ENCODE measurements around the gene PDE7B. TPM values are rescaled to one million over a fixed set of nuclear protein-coding genes. Genes with fewer than 3 reads are reported as not detected.

PDE7B gene
- total and polyA plus RNA-seq, 5 experiments from 2014 or later = 0.12 to 0.49 (median 0.39) TPM

DNA sequence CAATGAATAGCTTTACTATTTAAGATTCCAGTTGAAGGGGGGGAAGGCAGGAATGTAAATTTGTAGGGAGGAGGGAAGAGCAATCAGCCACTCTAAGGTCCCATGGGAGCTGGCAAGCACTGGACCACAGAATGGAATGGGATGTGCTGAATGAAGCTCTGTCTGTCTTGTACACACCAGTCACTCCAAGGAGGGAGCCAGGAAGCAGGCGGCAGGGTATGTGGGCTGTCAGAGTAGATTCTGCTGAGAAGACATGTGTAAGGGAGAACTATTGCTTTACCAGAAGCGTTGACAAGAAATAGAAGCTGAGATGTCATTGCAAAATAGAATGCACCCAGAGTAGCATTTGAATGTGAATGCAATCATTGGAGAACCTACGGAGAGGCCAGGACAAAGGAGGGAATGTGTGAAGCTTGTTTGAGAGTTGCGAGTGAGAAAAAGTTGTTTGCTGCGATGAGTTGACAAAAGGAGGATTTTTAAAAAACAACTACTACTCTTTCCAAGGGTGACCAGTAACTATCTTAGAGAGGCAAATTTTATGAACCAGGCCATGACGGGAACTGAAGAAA, 25.2 kb upstream of the PDE7B start:
- Mint-ChIP-seq H3K36me3 (peaks cover 0 to 2% (median 0%) of the 10 kb centered on the region in 3 donors), H3K9me3 (no peaks in the 10 kb centered on the region), H3K27me3 (no peaks in the 10 kb centered on the region), H3K4me1 (peaks cover 0 to 2% (median 0%) of the 10 kb centered on the region in 4 donors), H3K4me3 (no peak overlapping the region), H3K27ac (peak overlapping the region in 1 of 10 donors; percentile 10)
- ATAC-seq (no peak), DNase-seq (no peak)
- POLR2A ChIA-PET = no interaction called here

DNA sequence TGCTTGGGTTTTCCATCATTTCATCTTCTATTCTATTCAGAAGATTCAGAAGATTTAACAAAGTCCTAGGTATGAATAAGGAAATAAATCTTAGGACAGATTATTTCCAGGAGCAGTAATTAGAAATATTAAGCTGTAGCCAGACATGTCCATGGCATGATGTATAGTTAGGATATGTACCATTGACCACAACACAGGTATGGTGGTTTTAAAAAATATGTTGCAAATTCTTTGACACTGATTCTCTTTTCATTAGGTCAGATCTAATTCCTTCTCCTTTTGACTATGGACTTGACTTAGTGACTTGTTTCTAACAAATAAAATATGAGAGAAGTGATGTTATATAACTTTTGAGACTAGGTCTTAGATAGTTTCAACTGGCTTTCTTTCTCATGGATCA, 23.5 kb upstream of the PDE7B start:
- Mint-ChIP-seq H3K27me3 (no peaks in the 10 kb centered on the region), H3K9me3 (no peaks in the 10 kb centered on the region), H3K27ac (no peak overlapping the region), H3K36me3 (peaks cover 0 to 2% (median 0%) of the 10 kb centered on the region in 3 donors), H3K4me1 (peaks cover 0 to 2% (median 0%) of the 10 kb centered on the region in 4 donors), H3K4me3 (no peak overlapping the region)
- POLR2A ChIA-PET = no interaction called here
- no peak for DNase-seq
- ATAC-seq = no peak

DNA sequence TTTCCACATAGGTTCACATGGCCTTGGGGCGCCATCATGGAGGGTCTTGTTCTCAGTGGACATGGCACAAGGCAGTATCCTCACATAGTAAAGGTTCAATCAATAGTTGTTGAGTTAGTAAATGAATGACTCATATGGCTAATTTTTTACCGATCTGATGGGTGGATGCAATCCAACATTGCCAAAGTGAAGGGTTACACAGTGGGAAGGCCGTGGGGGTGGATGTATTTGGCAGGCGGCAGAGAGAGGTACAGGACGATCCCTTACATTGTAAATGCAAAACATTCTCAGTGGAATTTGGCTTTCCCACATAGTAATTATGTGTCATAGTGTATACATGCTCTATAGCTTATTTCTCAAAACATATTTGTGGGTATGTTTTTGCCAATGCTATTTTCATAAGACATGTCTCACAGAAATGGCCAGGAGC, 21.0 kb upstream of the PDE7B start:
- no peak overlapping the region for H3K27ac Mint-ChIP-seq
- peaks cover 0 to 3% (median 0%) of the 10 kb centered on the region in 4 donors for H3K4me1 Mint-ChIP-seq
- peaks cover 0 to 9% (median 2%) of the 10 kb centered on the region in 5 donors for H3K27me3 Mint-ChIP-seq
- POLR2A ChIA-PET = no interaction called here
- H3K4me3 Mint-ChIP-seq = no peak overlapping the region
- H3K9me3 Mint-ChIP-seq = no peaks in the 10 kb centered on the region
- ATAC-seq (no peak), DNase-seq (no peak)
- peaks cover 0 to 2% (median 0%) of the 10 kb centered on the region in 3 donors for H3K36me3 Mint-ChIP-seq

DNA sequence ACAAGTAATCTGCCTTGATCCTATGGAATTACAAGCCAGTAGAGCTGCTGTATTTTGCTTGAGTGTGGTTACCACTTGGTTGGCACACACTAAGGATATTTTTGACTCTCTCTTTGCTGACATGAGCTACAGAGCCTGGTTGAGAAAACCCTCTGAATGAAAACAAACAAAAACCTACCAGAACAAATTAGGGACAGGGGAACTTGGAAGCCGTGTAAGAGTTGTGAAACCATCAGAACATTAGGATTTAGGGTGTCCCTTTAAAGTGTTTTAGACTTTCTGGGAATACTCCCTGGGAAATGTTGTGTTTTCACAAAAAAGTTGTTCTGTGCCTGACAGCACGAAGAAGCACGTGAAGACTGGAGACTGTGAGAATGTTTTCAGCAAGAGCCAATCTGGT, 20.5 kb upstream of the PDE7B start:
- H3K36me3 Mint-ChIP-seq = peaks cover 0 to under 1% (median 0%) of the 10 kb centered on the region in 3 donors
- POLR2A ChIA-PET = no interaction called here
- ATAC-seq = no peak

DNA sequence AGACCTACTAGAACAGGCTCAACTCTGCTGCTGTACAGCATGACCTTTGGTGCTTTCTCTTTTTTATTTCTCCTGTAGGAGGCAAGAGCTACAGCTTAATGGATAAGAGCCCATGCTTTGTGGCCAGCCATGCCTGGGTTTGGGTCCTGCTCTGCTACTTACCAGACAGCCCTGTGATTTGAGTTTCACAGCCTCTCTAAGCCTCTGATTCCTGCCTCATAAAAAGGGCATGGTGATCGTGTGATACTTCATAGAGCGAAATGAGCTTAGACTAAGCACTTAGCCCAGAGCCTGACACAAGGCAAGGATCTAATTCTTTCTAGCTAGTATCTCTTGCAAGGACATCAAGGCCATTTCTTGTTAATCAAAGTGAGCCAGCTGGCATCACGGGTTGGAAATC, 19.3 kb upstream of the PDE7B start:
- DNase-seq (no peak), ATAC-seq (no peak)
- H3K27ac Mint-ChIP-seq = no peak overlapping the region
- no peaks in the 10 kb centered on the region for H3K9me3 Mint-ChIP-seq
- POLR2A ChIA-PET = interaction anchor here (0.9 kb wide), 1 partner anchor 458 kb away, joined by 3 read pairs; the partner anchor contains the start of gene BCLAF1
- no peaks in the 10 kb centered on the region for H3K36me3 Mint-ChIP-seq
- H3K27me3 Mint-ChIP-seq = peaks cover 0 to 9% (median 2%) of the 10 kb centered on the region in 5 donors
- H3K4me1 Mint-ChIP-seq = peaks cover 0 to 3% (median 1%) of the 10 kb centered on the region in 4 donors
- no peak overlapping the region for H3K4me3 Mint-ChIP-seq

More for the DNA sequence above, 20.5 kb upstream of the PDE7B start:
- H3K9me3 Mint-ChIP-seq = no peaks in the 10 kb centered on the region
- peaks cover 0 to 9% (median 2%) of the 10 kb centered on the region in 5 donors for H3K27me3 Mint-ChIP-seq
- H3K4me1 Mint-ChIP-seq = peaks cover 0 to 3% (median 0%) of the 10 kb centered on the region in 4 donors
- DNase-seq = no peak
- no peak overlapping the region for H3K27ac Mint-ChIP-seq
- H3K4me3 Mint-ChIP-seq = no peak overlapping the region

DNA sequence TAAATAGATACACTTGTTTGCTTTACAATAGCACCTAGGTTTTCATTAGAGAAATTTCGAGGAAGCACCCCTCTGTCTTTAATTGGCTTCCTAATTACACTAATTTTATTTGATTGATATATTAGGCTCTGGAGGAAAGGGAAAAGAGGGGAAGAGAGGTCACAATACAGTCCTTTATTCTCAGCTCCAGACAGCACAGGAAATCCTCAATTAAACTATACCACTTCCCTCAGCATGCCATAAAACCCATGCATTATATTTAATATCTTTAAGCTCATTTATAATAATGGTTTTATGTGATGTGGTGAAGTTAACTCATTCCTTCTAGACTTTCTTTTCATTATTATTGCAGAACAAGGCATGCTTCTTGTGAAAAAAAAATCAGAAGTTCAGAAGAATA, 17.7 kb upstream of the PDE7B start:
- Mint-ChIP-seq H3K36me3 (no peaks in the 10 kb centered on the region), H3K4me1 (peaks cover 3 to 8% (median 6%) of the 10 kb centered on the region in 4 donors), H3K27me3 (peaks cover 0 to 9% (median 4%) of the 10 kb centered on the region in 5 donors), H3K4me3 (no peak overlapping the region), H3K27ac (no peak overlapping the region), H3K9me3 (no peaks in the 10 kb centered on the region)
- ATAC-seq = no peak
- POLR2A ChIA-PET = no interaction called here
- DNase-seq = no peak

DNA sequence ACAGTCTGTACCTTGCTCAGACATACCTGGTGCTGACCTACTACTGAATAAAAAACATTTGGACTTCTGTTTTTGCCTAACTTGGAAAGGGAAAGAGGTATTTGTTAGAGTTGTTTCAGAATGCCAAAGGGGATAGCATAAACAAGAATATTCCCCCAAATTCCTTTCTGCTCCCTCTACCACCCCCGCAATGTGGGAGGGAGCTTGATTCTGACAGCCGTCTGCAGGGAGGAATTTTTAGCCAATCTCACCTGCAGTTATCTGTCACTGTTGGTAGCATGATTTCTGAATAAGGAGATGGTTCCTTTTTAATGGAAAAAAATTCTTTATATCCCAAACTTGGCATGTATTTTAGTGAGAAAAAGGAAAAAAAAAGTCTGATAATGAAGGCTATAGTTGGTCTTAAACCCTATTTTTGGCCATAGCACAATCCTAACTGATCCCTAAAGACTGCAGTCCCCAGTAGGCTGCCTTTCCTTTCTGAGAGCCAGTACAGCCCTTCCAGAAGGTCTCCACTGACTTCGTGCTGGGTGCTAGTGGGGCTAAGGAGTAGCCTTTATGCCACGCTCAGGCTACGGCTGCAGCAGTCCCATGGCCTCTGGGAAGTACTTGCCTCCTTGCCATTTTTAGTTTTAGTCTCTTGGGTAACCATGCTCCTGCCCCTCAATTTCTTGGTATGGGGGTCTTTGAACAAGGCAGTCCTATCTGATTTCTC, 13.6 kb upstream of the PDE7B start:
- POLR2A ChIA-PET = no interaction called here
- Mint-ChIP-seq H3K27me3 (peaks cover 0 to 9% (median 6%) of the 10 kb centered on the region in 5 donors), H3K4me1 (peaks cover 3 to 8% (median 6%) of the 10 kb centered on the region in 4 donors), H3K9me3 (peaks cover 0 to 5% (median 0%) of the 10 kb centered on the region in 9 donors), H3K4me3 (no peak overlapping the region), H3K36me3 (no peaks in the 10 kb centered on the region), H3K27ac (no peak overlapping the region)
- no peak for ATAC-seq
- no peak for DNase-seq

DNA sequence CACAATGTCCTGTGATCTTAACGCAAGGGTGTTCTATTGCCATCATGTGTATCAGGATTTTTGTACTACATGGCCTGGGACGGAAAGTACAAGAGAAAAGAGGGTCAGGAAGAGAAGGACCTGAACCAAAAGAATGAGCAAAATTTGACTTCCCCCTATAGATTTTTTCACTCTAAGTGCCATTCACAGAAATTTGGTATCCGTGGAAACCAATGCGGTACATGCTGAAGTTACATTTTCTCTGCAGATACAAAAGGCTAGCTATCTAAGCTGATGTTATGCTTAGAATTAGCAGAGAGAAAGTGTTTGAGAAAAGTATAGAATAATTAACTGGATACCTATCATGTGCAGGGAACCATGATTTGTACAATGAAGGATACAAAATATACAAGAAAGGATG, 12.4 kb upstream of the PDE7B start:
- no peak overlapping the region for H3K4me3 Mint-ChIP-seq
- no peaks in the 10 kb centered on the region for H3K36me3 Mint-ChIP-seq
- H3K27ac Mint-ChIP-seq = peak overlapping the region in 1 of 10 donors; percentile 52
- DNase-seq = no peak
- POLR2A ChIA-PET = no interaction called here
- H3K9me3 Mint-ChIP-seq = peaks cover 0 to 9% (median 0%) of the 10 kb centered on the region in 9 donors
- ATAC-seq = no peak
- H3K27me3 Mint-ChIP-seq = peaks cover 0 to 9% (median 6%) of the 10 kb centered on the region in 5 donors
- peaks cover 3 to 8% (median 6%) of the 10 kb centered on the region in 4 donors for H3K4me1 Mint-ChIP-seq

DNA sequence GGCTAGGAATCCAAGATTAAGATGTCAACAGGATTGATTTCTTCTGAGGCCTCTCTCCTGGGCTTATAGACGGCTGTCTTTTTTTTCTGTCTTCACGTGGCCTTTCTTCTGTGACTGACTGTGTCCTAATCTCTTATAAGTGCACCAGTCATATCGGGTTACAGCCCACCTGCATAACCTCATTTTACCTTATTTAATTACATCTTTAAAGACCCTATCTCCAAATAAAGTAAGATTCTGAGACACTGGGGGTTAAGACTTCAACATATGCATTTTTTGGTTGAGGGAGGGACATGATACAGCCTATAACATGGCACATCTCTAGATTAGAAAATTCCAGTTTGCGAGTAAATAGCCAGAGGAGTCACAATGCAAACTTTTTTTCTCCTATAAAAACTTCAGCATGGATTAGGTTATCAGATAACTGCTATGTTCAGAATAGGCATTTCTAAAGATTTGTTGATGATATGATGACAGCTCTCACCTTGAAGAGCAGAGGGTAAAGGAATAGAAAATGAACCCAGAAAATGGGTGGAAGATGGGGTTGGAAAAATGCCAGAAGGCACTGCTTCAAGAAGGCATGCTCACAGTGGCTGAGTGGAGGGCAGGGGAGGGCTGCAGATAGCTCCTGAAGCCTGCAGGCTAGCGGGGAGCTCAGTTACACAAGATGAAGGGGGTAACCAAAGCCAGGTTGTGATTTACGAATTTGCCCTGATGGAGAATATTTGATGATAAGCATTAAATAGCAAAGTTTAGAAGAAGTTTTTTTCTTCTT, 8.7 kb upstream of the PDE7B start:
- peaks cover 0 to 3% (median 1%) of the 10 kb centered on the region in 5 donors for H3K27me3 Mint-ChIP-seq
- no peak overlapping the region for H3K27ac Mint-ChIP-seq
- DNase-seq = no peak
- peaks cover 0 to 9% (median 0%) of the 10 kb centered on the region in 9 donors for H3K9me3 Mint-ChIP-seq
- POLR2A ChIA-PET = interaction anchor here (0.7 kb wide), 1 partner anchor 28 kb away, joined by 4 read pairs; no protein-coding TSS in a partner anchor
- ATAC-seq = no peak
- no peaks in the 10 kb centered on the region for H3K36me3 Mint-ChIP-seq
- H3K4me1 Mint-ChIP-seq = peaks cover 0 to under 1% (median 0%) of the 10 kb centered on the region in 4 donors
- no peak overlapping the region for H3K4me3 Mint-ChIP-seq

DNA sequence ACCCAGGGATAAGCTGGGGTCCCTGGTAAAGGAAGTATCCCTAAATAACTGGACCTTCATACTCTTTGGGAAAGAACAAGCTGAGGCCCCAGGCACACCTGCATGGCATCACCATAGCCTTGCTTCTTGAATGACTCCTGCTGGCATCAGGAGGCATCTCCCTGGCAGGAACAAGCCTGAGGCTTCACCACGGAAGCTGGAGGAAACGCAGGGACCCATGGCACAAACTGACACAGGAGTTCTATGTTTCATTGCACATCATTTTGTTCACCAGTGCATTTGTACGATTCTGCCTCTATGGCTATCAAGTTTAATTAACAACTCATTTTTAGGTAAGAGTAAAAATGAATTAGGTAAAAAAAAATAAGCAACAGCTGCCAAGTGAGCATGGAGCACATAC, 619 bp upstream of the PDE7B start:
- peak overlapping the region in 6 of 10 donors; percentile 79 to 96 (median 91) for H3K27ac Mint-ChIP-seq
- peaks cover 1 to 39% (median 28%) of the 10 kb centered on the region in 4 donors for H3K4me1 Mint-ChIP-seq
- DNase-seq (no peak), ATAC-seq (no peak)
- no peaks in the 10 kb centered on the region for H3K27me3 Mint-ChIP-seq
- peak overlapping the region; percentile 73 to 92 (median 84) for H3K4me3 Mint-ChIP-seq
- no peaks in the 10 kb centered on the region for H3K36me3 Mint-ChIP-seq
- no peaks in the 10 kb centered on the region for H3K9me3 Mint-ChIP-seq
- POLR2A ChIA-PET = no interaction called here

DNA sequence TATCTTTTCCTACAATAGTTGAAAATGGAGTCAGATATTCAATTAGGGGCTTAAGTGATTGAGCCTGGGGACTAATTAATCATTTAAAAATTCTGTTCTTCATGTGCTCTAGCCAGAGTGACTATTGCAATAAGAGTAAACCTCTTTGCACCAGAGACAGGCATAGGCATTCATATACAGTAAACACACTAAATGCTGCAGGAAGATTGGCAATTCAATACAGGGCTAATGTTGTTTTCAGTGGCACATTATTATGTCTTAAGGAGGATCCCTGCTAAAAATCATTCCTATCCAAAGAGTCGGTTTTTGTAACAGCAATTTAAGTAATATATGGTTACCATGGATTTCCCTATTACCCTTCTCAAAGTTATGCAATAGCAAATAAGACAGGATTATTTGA, 1.2 kb downstream of the PDE7B start:
- peaks cover 1 to 43% (median 29%) of the 10 kb centered on the region in 4 donors for H3K4me1 Mint-ChIP-seq
- ATAC-seq (no peak), DNase-seq (no peak)
- POLR2A ChIA-PET = interaction anchor here (0.8 to 2.2 kb wide), 3 partner anchors 28 to 437 kb away, joined by 3 to 11 read pairs (median 5); partner anchors contain the start of gene BCLAF1
- no peaks in the 10 kb centered on the region for H3K36me3 Mint-ChIP-seq
- H3K27ac Mint-ChIP-seq = peak overlapping the region in 3 of 10 donors; percentile 18 to 96 (median 79)
- H3K27me3 Mint-ChIP-seq = no peaks in the 10 kb centered on the region
- no peaks in the 10 kb centered on the region for H3K9me3 Mint-ChIP-seq
- peak overlapping the region in 6 of 10 donors; percentile 20 to 73 (median 32) for H3K4me3 Mint-ChIP-seq

DNA sequence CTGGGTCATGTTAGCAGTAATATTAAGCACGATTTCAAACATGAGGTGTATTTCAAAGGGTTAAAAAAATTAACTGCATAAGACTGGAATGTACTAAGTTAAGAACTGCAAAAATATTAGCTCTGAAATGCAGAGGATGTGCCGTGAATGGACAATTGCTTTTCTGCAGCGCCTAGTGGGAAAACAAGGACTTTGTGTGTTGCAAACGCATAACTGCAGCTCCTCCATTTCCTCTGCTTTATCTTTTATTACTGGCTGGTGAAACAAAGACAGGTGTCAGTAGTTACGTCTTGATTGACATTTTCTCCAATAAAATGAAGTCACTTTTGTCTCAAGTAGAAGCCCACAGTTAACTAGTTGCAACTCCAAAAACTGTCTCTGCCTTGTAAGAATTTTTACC, 1.7 kb downstream of the PDE7B start:
- no peaks in the 10 kb centered on the region for H3K36me3 Mint-ChIP-seq
- peak in 1 of 2 donors; percentile 20 for ATAC-seq
- peaks cover 1 to 43% (median 29%) of the 10 kb centered on the region in 4 donors for H3K4me1 Mint-ChIP-seq
- no peaks in the 10 kb centered on the region for H3K27me3 Mint-ChIP-seq
- peak overlapping the region in 3 of 10 donors; percentile 7 to 72 (median 51) for H3K27ac Mint-ChIP-seq
- POLR2A ChIA-PET = interaction anchor here (1.6 to 2.2 kb wide), 2 partner anchors 28 to 436 kb away, joined by 5 to 11 read pairs; partner anchors contain the start of gene BCLAF1
- H3K9me3 Mint-ChIP-seq = no peaks in the 10 kb centered on the region
- H3K4me3 Mint-ChIP-seq = peak overlapping the region in 9 of 10 donors; percentile 7 to 68 (median 23)
- DNase-seq = no peak

Measured in naive thymus-derived CD8-positive, alpha-beta T cell (primary cell).